ENCODE results near the gene XYLB.

The XYLB gene

DNA sequence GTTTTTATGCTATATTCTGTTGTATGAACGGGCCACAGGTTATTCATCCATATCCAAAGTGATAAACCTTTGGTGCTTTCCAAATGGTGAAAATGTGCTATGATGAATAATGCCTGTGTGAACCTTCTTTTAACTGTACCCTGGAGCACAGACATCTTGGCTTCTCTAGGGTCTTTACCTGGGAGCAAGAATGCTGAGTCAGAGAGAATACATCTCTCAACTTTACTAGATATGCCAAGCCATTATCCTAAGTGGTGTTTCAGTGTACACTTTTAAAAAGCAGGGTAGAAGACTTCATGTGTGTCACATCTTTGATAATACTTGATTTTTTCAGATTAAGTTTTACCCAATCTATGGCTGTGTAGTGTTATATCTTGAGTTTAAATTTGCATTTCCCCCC lies 23.5 kb upstream of the XYLB start:
- DNase-seq (ENCODE audit: low spot score), result no peak

GRCh38 chr3:38325256-38325655 lies 21.3 kb upstream of the XYLB start:
- no peak for DNase-seq (ENCODE audit: low spot score)

DNA sequence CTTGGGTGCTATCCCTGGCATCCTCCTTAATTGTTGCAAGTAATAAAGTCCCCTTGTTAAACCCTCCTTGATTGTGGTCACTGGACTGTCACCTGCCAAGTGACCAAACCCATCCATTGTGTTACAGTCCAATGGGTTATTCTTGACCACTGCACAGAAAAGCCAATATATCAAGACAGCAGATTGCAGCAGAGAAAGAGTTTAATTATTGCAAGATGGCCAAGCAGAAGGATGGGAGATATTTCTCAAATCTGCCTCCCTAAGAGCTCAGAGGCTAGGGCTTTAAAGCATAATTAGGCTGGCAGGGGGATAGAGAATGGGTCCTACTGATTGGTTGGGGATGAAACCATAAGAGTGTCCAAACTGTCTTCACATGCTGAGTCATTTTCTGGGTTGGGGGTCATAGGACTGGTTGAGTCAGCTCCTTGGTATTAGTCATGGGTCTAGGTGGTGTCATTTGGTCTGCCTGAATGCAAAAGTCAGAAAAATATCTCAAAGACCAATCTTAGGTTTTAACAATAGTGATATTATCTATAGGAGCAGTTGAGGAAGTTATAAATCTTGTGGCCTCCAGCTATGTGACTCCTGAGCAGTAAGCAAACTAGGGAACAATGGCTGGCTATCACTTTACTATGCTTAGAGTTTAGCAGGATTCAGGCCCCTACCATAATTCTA lies 19.1 kb upstream of the XYLB start:
- DNase-seq (ENCODE audit: low spot score), result no peak

DNA sequence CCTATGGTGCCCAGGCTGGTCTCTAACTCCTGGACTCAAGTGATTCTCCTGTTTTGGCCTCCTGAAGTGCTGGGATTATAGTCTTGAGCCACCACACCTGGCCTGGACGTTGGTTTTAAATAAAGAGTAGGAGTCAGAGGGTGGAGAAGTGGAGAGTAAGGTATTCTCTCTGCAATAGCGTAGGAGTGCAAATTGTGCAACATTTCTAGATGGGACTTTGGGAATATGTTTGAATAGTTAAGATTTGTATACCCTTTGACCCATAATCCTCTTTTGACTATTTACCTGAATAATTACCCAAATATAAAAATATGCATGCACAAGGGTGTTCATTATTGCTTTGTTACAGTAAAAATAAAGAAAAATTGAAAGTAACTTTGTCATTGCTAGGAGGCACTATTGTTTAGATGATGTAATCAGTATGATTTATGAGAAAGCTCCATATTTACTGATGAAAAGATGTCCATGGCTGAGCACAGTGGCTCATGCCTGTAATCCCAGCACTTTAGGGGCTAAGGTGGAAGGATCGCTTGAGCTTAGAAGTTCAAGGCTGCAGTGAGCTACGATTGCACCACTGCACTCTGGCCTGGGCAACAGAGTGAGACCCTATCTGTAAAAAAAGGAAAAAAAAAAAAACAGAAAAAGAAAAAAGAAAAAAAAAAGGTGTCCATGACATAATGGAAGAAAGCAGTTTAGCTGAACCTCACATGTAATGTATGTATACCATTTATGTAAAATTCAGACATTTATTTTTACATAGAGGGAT lies 15.1 kb upstream of the XYLB start:
- DNase-seq (ENCODE audit: low spot score), result no peak

- DNase-seq (ENCODE audit: low spot score), result no peak
Observed at GRCh38 chr3:38332201-38332600, 14.4 kb upstream of the XYLB start.

DNA sequence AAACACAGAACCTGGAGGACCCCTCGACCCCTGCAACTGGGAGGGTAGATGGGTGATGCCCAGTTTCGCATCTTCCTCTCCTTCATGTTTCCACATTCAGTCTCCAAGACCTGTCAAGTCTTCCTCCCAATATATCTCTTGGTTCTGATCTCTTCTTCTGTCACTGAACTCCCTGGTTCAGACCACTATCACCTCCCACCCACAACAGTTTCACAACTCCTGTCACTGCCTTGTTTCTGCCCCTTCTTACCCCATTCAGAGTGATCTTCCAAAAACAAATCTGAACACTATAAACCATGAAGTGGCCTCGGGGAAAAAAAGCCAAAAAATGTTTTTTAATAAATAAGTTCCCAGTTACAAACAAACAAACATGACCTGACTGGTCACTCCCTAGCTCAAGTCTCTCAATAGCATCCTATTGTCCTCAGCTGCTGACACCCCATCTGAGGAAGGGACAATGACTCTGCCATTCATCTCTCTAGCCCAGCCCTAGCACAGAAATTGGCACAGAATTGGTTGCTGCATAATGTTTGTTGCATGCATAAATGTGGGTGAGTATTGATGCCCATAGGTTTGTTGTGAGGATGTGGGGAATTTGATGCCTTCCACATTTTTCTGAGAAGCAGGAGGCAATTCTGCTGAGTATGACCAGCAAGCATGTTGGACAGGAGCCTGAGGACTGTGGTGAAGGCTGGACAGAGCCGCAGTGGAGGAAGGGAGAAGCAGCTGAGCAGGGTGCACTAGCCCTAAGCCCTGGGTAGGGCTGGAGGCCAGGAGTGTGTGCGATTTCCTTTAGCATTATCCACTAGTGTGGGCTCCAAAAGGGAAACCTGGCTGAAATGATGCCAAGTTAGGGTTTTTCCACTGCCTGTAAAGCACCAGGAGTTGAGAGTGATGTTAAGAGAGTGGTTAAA lies 12.2 kb upstream of the XYLB start:
- no peak for DNase-seq (ENCODE audit: low spot score)

DNA sequence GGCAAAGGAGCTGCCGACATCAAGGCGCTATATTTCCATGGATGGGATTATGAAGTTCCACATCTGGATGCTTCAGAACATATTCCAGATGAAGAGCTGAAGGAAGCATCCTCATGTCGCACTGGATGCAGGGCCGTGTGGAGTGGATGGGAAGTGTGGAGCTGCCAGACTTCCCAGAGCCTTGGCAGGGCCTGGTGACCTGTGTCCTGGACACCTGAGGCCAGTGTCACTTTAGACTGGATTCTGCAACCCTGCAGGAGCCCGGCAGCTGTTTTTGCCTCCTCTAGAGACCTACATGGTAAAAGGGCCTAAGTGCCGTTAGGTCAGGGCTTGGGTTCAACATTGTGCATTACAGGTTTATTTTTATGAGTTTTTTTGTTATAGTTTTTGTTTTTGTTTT lies 11.3 kb upstream of the XYLB start:
- no peak for DNase-seq (ENCODE audit: low spot score)

GRCh38 chr3:38337703-38338102 lies 8.9 kb upstream of the XYLB start:
- no peak for DNase-seq (ENCODE audit: low spot score)

- no peak for DNase-seq (ENCODE audit: low spot score)
Observed at GRCh38 chr3:38343797-38344594, 2.6 kb upstream of the XYLB start.

GRCh38 chr3:38345879-38346586 lies 552 bp upstream of the XYLB start:
- DNase-seq (ENCODE audit: low spot score), result no peak

GRCh38 chr3:38347421-38348200 lies 1.0 kb downstream of the XYLB start:
- no peak for DNase-seq (ENCODE audit: low spot score)

DNA sequence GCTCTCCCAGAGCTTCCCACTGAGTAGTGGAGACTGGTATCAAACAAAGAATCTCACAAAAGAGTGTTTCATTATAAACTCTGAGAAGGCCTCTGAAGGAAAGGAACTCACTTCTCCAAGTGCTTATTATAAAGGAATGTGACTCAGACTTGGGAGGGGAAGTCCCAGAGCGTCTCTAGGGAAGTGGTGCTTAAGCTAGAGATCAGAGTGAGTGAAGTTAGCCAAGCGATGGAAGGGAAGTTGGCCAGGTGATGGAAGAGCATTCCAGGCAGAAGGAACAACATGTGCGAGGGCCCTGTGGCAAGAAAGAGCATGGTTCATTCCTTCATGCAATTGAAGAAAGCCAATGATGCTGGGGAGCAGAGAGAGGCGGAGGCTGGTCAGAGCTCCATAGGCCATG lies 2.3 kb downstream of the XYLB start:
- no peak for DNase-seq (ENCODE audit: low spot score)

GRCh38 chr3:38349684-38350359 lies 3.2 kb downstream of the XYLB start:
- no peak for DNase-seq (ENCODE audit: low spot score)

- DNase-seq (ENCODE audit: low spot score), result no peak
Observed at GRCh38 chr3:38353151-38353550, 6.6 kb downstream of the XYLB start.

DNA sequence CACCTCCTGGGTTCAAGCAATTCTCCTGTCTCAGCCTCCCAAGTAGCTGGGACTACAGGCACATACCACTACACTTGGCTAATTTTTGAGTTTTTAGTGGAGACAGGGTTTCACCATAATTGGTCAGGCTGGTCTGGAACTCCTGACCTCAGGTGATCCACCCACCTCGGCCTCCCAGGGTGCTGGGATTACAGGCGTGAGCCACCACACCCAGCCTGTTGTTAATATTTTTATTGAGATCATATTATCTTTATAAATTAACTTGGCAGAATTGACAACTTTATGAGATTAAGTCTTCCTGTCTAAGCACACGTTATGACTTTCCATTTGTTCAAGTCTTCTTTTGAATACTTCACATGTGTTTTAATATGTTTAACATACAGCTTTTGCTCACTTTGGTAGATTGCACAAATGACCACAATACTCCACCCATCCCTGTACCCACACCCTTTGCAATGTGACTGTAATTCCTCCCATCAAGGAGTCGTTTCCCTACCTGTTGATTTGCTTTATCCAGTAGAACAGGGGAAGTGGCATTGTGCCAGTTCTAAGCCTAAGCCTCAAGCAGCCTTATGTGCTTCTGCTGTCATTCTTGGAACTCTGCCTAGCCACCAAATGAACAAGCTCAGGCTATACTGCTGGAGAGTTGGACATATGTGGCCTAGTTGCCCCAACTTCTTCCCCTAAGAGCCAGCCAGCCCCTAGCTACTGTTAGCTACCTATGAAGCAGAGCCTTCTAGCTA lies 8.2 kb downstream of the XYLB start:
- DNase-seq (ENCODE audit: low spot score), result no peak

GRCh38 chr3:38359038-38359437 lies 12.5 kb downstream of the XYLB start:
- DNase-seq (ENCODE audit: low spot score), result no peak

DNA sequence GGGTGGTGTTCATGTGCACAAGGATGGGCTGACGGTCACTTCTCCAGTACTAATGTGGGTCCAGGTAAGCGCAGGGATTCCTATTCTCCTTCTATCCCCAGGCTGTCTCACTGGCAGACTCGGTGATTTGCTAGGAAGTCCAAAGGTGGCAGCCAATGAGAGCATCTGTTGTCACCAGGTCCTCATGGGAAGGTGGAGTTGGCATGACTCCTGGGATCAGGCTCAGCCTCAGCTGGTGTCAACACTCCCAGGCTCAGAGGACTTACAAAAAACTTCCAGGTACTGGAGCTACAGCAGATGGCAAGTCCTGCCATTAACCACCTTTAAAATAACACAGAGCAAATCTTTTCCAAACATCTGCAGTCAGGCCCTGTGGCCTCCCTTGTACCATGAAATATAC lies 13.8 kb downstream of the XYLB start:
- DNase-seq (ENCODE audit: low spot score), result no peak

DNA sequence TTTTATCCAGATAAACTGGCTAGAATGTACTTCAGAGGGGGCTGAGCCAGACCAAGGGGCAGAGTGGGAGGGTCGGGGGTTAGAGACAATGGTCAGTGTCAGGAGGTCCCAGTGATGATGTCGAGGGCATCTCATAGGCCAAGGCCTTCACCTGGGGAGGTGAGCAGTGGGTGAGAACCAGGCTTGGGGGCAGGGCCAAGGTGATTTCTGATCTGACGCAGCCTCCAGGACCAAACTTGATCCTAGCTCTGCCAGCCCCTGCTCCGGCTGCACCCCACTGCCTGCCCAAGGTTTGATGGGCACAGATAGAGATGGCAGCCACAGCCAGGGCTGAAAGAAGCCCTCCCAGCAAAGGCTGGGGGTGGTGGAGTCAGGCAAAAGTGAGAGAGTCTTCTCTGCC lies 14.9 kb downstream of the XYLB start:
- no peak for DNase-seq (ENCODE audit: low spot score)

DNA sequence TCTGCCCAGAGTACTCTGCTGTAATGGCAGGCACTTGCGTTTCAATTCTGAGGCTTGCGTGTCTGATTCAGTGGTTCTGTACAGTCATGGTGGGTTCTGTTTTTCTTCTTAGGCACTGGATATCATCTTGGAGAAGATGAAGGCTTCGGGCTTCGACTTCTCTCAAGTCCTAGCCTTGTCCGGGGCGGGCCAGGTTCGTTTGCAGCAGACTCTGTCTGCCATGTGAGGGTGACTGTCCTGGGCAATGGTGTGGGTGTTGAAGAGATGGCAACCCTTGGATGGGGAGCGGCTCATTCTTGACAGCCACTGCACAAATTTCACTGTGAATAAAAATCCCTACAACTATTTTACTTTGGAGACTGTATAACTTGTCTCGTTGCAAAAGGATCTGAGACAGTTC lies 16.2 kb downstream of the XYLB start:
- DNase-seq (ENCODE audit: low spot score), result no peak

Data from CD4-positive, alpha-beta T cell treated with Interleukin-6 at 100 ng/mL for 8 hours (primary cell).